AG10803 (cell line): ENCODE measurements around the gene CNTNAP2.

Source experiments
- DNase-seq: peaks from one replicate; pipeline ENCODE4 v3.0.0; 2010; ENCODE audit warnings: low read depth
- H3K4me3 ChIP-seq: 2 replicates; pipeline ENCODE4 v1.5.1; 2011; ENCODE audit warnings: mild to moderate bottlenecking, low read length, control low read depth
- CTCF ChIP-seq: conservative IDR thresholded peaks from 2 replicates; pipeline ENCODE4 v1.5.1; 2011; ENCODE audit warnings: mild to moderate bottlenecking, low read length, control low read depth, inconsistent platforms

The CNTNAP2 gene

GRCh38 chr7:146636033-146636356, 519.4 kb downstream of the CNTNAP2 start:
- no peak overlapping the region for H3K4me3 ChIP-seq
- no peak for DNase-seq
- no peak for TF ChIP-seq CTCF

DNA sequence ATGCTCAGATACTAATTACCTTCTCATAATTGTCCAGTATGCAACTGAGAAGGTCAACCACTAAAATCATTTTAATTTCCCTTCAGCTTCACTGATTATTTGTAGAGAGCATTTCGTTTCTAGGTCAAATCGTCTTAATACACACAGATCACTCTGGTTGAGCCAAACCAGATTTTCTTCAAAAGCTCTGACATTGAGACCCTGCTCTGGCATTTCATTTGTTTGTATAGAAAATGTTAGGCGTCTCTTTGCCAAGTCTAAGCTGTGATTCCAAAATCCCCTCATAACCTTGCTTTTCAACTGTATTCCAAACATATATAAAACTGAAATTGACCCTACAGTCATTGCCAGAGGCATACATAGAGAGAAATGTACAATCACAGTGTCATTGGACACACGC, 520.0 kb downstream of the CNTNAP2 start:
- DNase-seq, result no peak
- H3K4me3 ChIP-seq, result no peak overlapping the region
- TF ChIP-seq CTCF, result no peak

DNA sequence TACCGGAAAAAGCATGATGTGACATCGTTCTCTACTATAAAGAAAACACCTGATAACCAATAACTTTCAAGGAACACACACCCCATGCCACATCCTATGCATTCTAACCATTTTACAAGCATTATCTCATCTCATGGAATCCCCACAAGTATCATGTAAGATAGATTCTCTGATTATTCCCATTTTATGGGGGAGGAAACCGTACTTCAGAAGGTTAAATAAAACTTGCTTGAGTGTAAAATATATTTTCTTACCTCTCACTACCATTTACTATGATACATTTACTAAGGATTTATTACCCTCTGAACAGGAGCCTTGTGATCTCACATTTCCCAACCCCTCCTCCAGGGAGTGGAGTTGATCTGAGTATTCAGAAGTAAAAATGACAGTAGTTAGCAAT, 522.7 kb downstream of the CNTNAP2 start:
- no peak for DNase-seq
- TF ChIP-seq CTCF, result no peak
- no peak overlapping the region for H3K4me3 ChIP-seq

GRCh38 chr7:146641491-146641890, 524.9 kb downstream of the CNTNAP2 start:
- DNase-seq, result no peak
- H3K4me3 ChIP-seq, result no peak overlapping the region
- no peak for TF ChIP-seq CTCF

GRCh38 chr7:146645383-146645976, 528.9 kb downstream of the CNTNAP2 start:
- DNase-seq, result no peak
- no peak for TF ChIP-seq CTCF
- H3K4me3 ChIP-seq, result no peak overlapping the region

DNA sequence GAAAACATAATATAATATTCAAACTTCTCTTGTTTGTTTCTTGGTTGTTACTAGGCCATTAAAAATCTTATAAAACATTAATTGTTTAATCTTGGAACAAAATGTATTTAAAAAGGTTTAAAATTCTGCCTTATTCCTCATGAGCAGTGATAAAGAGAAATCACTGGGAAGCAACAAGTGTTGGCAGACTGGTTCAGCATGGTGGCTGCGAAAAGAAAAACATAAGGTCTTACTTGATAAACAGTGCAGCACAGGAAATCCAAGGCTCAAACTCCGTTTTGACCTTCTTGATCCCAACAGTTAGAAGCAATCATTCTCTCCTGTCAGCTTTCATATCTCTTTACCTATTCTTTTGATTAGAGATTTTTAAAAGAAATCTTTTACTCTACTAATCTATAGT, 530.8 kb downstream of the CNTNAP2 start:
- TF ChIP-seq CTCF, result no peak
- no peak overlapping the region for H3K4me3 ChIP-seq
- no peak for DNase-seq

DNA sequence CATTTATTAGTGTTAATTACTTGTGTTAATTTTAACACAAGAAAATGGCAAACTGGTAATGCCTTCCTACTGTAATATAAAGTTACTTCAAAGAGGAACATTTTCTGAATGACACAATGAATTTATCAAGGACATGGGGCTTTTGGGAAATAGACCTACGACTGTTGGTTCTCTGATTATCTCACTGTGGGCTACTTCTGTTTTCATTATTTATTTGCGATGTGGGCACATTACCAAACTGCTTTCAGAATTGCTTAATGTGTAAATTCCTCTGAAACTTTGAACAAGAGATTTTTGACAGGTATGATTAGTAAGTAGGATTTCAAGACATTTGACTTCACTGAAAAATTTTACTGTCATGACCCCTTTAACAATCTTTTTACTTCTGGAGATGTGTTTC, 535.6 kb downstream of the CNTNAP2 start:
- DNase-seq, result no peak
- no peak overlapping the region for H3K4me3 ChIP-seq
- no peak for TF ChIP-seq CTCF
